Activated CD4-positive, alpha-beta T cell treated with anti-CD3 and anti-CD28 coated beads, Interleukin-2, amount 50 U/mL, for 48 hours (primary cell): ENCODE measurements around the gene WDR59.

Experiments
- DNase-seq, 2 experiments: peaks; one replicate each; pipeline ENCODE4 v3.0.0-alpha.2; 2020

Gene WDR59

GRCh38 chr16:74903120-74903519 is 81.8 kb downstream of the WDR59 start:
- DNase-seq: no peak

DNA sequence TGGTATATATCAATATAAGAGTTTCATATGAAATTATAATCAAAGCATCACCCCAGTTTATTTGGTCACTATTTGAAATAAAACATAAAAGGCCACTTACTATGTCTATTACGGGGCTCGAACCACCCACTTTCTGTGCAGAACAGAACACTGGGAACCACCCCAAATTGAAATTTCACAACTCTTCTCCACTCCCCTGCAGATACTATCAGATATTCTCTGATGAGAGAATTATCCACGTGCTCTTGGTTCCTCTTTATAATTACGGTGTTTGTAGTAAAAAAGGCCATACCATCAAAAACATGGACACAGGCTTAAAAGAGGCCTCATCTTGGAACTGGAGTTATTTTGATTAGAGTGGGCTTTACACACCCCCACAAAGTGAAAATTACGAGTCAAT is 82.8 kb downstream of the WDR59 start:
- DNase-seq: no peak

- no peak for DNase-seq
Observed at GRCh38 chr16:74901606-74902005, 83.3 kb downstream of the WDR59 start.

DNA sequence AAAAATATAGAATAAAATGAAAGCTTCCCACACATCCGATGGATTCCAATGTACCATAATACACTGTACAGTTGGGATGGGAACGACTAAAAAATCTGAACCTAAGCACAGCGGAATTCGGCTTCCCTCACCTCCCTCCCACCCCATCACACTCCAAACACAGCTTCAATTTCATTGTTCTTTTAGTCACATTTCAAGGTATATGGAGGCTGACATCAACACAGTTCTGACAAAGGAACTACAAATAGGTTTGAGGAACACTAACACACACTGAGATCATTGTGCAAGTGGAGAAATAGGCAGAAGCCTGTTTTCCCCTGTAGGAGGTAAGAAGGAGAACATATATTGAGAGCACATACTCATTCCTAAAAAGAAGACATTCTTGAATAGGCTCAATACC is 85.1 kb downstream of the WDR59 start:
- DNase-seq: no peak

- no peak for DNase-seq
Observed at GRCh38 chr16:74898659-74899058, 86.3 kb downstream of the WDR59 start.

DNA sequence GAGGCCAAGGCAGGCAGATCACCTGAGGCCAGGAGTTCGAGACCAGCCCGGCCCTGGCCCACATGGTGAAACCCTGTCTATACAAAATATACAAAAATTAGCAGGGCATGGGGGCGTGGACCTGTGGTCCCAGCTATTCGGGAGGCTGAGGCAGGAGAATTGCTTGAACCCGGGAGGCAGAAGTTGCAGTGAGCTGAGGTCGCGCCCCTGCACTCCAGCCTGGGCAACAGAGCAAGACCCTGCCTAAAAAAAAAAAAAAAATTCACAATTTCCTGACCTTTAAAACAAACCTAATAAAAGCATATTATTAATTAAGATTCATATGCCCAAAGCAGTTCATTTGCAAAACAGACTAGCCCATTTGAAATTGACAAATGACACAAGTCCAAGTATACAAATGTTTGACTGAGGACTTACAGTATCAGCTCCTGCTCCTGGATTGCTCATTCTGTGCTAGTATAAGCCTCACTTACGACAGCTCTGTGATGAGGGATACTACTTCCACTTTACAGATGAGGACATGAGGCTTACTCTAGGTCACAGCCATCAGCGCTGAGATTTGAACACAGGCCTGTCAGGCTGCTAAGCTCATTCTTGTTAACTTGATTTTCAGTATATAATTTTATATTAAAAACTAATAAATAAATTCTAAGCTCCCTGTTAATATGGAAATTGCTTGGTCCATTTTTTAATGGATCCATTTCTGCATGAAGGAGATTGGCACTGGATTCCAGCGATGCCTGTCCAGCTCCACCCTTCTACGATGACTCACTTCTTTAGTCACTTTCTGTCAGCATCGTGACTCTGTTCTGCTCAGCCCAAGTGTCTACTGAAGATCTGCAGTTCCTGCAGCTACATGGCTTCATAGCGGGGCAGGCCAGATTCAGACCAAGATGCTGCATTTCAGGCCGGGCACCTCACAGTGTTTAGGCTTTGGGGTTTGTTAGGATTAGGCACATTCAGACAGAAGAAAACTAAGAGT is 88.2 kb downstream of the WDR59 start:
- no peak for DNase-seq

DNA sequence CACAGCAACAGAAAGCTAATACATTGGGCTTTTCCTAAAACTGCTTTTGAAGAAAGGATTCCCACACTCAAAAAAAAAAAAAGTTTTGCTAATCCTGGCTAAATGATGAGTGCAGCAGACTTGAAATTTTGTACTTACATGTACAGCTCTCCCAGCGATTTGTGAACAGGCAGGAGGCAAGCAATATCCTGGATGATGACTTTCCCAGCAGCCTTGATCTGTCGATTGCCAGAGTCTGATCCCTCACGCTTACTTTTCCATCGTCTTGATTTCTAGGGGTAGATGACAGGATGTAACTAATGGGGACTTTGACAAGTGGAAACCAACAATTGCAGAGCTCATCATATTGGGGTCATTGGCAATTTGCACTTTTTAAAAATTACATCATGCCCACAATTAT is 91.4 kb downstream of the WDR59 start:
- DNase-seq: no peak

DNA sequence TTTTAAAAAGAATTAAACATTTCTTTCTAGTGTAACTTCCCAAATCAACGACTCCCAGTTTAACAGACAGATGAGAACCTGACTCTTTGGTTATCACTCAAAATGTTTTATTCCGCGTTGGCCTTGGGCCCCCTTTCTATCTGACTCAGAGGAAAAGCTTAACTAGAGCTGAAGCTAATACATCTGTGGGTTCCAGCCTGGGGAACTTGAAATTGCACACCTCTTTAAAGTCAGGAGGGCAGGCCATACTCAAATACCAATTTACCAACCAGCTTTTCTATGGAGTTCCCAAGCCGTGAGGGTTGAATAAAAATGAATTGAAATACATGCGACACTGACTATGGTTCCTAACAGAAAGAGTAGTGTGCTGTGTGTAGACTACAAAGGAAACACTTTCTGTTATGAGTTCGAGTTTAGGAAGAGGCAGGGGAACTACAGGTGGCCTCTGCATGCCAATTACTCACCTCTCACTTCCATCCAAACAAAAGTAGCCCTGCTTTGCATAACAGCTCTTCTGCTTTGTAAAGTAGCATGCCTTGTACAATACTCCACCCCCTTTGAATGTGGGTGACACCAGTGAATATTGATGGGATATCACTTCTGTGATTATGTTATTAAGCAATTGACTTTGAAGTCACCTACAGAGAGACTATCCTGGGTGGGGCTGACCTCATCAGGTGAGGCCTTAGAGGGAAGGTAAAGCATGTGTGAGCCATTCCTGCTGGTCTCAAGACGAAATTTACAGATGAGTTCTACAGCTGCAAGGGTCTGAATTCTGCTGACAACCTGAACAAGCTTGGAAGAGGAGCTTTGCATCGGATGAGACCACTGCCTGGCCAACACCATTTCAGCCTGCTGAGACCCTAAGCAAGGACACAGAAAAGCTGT is 92.1 kb downstream of the WDR59 start:
- no peak for DNase-seq

DNA sequence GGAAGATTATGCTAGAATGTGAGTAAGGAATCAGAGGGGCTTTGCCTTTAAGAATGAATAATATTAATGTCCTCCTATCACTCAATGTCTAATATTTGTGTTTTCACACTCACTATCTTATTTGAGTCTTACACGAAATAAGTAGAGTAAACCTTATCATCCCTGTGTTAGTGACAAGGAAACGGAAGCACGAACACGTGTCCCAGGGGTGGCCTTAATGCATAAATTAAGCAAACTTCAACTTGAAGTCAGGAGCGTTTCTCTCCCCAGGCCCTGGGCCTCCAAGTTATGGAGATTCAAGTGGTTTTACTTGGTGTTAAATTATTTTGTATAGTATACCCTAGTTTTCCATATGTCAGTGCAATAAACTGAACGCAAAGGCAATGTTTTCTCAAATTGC is 96.0 kb downstream of the WDR59 start:
- DNase-seq: no peak

- no peak for DNase-seq
Observed at GRCh38 chr16:74888232-74888862, 96.6 kb downstream of the WDR59 start.

- no peak for DNase-seq
Observed at GRCh38 chr16:74887084-74887483, 97.8 kb downstream of the WDR59 start.

DNA sequence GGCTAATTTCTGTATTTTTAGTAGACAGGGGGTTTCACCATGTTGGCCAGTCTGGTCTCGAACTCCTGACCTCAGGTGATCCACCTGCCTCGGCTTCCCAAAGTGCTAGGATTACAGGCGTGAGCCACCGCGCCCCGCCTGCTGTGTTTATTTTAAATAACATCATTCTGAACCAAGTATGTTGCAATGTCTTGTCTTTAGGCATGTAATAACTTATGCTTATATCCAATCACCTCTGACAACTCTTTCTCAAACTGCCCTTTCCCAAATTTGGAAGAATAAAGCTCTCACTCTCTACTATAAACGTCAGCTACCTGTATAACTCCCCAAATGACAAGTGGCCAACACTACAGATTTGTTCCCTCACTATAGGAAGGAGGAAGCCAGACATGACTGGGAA is 107.2 kb downstream of the WDR59 start:
- DNase-seq: no peak

DNA sequence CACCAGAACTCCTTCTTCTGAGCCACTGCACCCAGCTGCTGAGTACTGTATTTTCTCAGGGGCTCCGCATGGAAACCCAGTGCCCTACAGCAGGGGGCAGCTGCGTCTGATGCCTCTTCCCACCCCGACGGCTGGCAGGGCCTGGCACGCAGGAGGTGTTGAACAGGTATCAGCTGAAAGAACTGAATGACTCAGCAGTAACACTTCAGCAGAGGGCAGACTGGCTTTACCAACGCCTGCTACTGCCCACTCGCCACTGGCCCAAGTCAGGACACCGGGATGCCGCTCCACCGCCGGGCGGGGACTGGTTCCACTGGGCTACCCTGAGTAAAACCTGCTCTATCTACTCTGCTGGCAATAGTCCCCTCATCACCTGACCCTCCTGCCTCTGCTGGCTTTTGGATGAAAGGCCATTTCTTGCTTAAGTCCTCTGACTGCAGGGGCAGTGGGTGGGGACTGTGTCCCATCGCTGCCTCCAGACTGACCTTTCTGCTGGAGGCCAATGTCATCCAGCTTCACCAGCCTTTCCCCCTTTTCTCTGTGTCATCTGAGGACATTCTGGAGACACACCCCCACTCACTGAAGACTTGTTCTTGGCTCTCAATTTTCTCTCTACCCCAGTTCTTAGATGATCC is 109.9 kb downstream of the WDR59 start:
- no peak for DNase-seq

DNA sequence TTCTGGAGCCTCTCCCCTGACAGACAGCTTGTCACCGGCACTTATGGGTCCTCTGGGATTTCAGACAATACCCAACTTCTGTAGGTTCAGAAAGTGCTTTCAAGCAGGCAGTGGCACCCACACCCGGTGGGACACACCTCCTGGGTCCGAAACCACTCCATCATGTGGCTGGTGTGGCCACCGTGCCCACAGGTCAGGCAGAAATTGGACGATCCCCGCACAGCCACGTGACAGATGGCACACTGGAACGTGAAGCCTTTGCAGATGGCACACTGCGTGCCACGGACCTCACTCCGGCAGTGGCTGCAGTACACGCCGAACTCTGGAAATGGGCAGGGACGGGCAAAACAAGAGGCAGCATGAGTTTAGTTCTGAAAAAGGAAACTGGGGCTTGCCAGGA is 110.8 kb downstream of the WDR59 start:
- DNase-seq: no peak

DNA sequence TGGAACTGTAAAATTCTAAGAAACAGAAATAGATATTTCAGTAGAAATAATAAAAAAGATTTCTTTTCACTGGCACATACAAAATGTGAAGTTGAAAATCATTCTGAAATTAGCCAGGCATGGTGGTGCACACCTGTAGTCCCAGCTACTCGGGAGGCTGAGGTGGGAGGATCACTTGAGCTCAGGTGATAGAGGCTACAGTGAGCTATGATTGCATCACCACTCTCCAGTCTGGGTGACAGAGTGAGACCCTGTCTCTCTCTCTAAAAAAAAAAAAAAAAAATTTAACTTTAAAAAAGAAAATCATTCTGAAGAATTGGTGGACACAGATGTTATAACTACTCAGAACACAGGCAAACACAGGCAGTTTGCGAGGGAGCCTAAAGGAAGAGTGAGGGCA is 112.6 kb downstream of the WDR59 start:
- no peak for DNase-seq

- no peak for DNase-seq
Observed at GRCh38 chr16:74871608-74872007, 113.3 kb downstream of the WDR59 start.

- DNase-seq: no peak
Observed at GRCh38 chr16:74868501-74868900, 116.4 kb downstream of the WDR59 start.

GRCh38 chr16:74868035-74868434 is 116.9 kb downstream of the WDR59 start:
- no peak for DNase-seq

DNA sequence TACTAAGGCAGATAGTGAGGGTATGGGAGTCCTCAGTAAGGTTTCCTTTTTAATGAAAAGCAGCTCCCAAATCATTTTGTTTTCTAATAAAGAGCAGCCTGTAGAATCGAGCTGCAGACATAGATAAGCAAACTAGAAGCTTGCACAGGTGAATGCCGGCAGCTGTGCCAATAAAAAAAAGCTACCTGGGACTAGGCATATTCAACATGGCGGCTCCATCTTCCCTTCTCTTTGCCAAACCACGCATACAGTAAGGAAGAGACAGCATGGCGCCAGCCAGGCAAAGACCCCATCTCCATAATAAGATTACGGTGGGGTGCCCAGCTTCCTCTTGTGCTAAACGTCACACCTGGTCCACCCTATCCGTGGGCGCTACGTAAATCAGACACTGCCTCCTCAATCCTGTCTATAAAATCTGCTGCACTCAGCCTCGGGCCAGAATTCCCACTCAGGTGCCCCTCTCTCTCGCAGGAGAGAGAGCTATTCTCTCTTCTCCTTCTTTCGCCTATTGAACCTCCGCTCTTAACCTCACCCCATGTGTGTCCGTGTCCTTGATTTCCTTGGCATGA is 117.6 kb downstream of the WDR59 start:
- no peak for DNase-seq

DNA sequence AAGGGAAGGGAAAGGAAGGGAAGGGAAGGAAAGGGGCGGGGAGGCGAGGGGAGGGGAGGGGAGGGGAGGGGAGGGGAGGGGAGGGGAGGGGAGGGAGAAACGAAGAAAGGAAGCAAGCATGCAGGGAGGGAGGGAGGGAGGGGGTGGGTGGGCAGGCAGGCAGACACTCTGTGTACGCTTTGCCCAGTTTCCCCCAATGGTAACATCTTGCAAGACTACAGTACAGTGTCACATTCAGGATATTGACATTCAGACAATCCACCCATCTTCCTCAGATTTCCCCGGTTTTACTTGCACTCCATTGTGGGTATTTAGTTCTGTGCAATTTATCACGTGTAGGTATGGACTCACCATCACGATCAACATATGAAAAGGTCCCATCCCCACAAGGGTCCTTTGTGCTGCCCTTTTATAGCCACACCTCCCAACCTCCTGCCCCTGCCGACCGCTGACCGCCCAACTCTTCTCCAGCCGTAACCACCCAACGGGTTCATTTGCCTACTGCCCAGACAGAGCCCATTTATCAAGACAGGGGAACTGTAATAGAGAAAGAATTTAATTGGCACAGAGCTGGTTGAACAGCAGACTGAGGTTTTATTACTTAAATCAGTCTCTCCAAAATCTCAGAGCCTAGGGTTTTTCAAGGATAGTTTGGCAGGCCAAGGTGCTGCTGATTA is 118.9 kb downstream of the WDR59 start:
- no peak for DNase-seq

GRCh38 chr16:74862743-74863244 is 122.1 kb downstream of the WDR59 start:
- no peak for DNase-seq

DNA sequence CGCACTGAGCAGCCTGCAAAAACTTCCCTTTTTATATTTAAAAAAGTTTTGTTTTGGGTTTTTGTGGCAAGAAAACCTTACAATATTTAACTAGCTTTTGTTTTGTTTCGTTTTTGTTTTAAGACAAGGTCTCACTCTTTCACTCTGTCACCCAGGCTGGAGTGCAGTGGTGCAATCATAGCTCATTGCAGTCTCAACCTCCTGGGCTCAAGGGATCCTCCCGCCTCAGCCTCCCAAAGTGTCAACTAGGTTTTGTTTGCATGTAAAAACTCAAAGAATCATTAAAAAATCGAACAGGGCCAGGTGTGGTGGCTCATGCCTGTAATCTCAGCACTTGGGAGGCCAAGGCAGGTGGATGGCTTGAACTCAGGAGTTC is 132.4 kb downstream of the WDR59 start:
- DNase-seq: no peak
